H9 (cell line): ENCODE data around the gene ADAMTS2. TPM values are rescaled to one million over a fixed set of nuclear protein-coding genes. Genes with fewer than 3 reads are reported as not detected.

Experiments used
- DNase-seq: peaks from one replicate; pipeline ENCODE4 v3.0.0-alpha.2; 2017
- H2AFZ ChIP-seq: one replicate; pipeline ENCODE4 v1.6.1; 2013; ENCODE audit warnings: mild to moderate bottlenecking, low read length, control low read depth, moderate library complexity
- H2AK5ac ChIP-seq: 2 replicates; pipeline ENCODE4 v1.6.1; 2013; ENCODE audit warnings: low read length, control low read depth, mixed read lengths; ENCODE audit not compliant: insufficient read length
- H2BK120ac ChIP-seq: one replicate; pipeline ENCODE4 v1.6.1; 2013; ENCODE audit warnings: low read depth, mild to moderate bottlenecking, low read length, control low read depth, inconsistent platforms; ENCODE audit not compliant: poor library complexity, severe bottlenecking
- H2BK12ac ChIP-seq: 2 replicates; pipeline ENCODE4 v1.6.1; 2013; ENCODE audit warnings: low read length, control low read depth, mixed read lengths, low read depth; ENCODE audit not compliant: insufficient read length
- H2BK15ac ChIP-seq: 2 replicates; pipeline ENCODE4 v1.6.1; 2013; ENCODE audit warnings: low read depth, low read length, control low read depth
- H2BK20ac ChIP-seq: one replicate; pipeline ENCODE4 v1.6.1; 2013; ENCODE audit warnings: low read depth, mild to moderate bottlenecking, low read length, control low read depth, inconsistent platforms; ENCODE audit not compliant: poor library complexity, severe bottlenecking
- H2BK5ac ChIP-seq: 2 replicates; pipeline ENCODE4 v1.6.1; 2013; ENCODE audit warnings: low read length, control low read depth, mixed read lengths; ENCODE audit not compliant: insufficient read length
- H3K14ac ChIP-seq: 2 replicates; pipeline ENCODE4 v1.6.1; 2013; ENCODE audit warnings: low read length, control low read depth; ENCODE audit not compliant: insufficient read depth
- H3K18ac ChIP-seq: 2 replicates; pipeline ENCODE4 v1.6.1; 2013; ENCODE audit warnings: low read depth, mild to moderate bottlenecking, mixed read lengths, low read length, control low read depth; ENCODE audit not compliant: insufficient read length
- H3K23ac ChIP-seq: 2 replicates; pipeline ENCODE4 v1.6.1; 2013; ENCODE audit warnings: low read length, control low read depth, mixed read lengths, low read depth; ENCODE audit not compliant: insufficient read length
- H3K23me2 ChIP-seq: 2 replicates; pipeline ENCODE4 v1.6.1; 2013; ENCODE audit warnings: low read depth, mild to moderate bottlenecking, mixed read lengths, low read length, control low read depth; ENCODE audit not compliant: insufficient read length, poor library complexity, severe bottlenecking
- H3K27ac ChIP-seq: 2 replicates; pipeline ENCODE4 v1.5.1; 2013; ENCODE audit warnings: low read length, control low read depth, mixed read lengths, low read depth; ENCODE audit not compliant: insufficient read length
- H3K27me3 ChIP-seq: 2 replicates; pipeline ENCODE4 v1.6.1; 2013; ENCODE audit warnings: low read length, control low read depth, inconsistent platforms; ENCODE audit not compliant: insufficient read depth
- H3K4ac ChIP-seq: 2 replicates; pipeline ENCODE4 v1.6.1; 2013; ENCODE audit warnings: low read depth, mild to moderate bottlenecking, control low read depth, inconsistent platforms, low read length, moderate library complexity
- H3K4me1 ChIP-seq: 2 replicates; pipeline ENCODE4 v1.6.1; 2013; ENCODE audit warnings: low read length, control low read depth, inconsistent platforms; ENCODE audit not compliant: insufficient read depth
- H3K4me2 ChIP-seq: 2 replicates; pipeline ENCODE4 v1.6.1; 2013; ENCODE audit warnings: low read length, control low read depth, mixed read lengths; ENCODE audit not compliant: insufficient read length, insufficient read depth
- H3K56ac ChIP-seq: 2 replicates; pipeline ENCODE4 v1.6.1; 2013; ENCODE audit warnings: low read depth, mild to moderate bottlenecking, mixed read lengths, low read length, control low read depth; ENCODE audit not compliant: insufficient read length
- H3K79me1 ChIP-seq: 2 replicates; pipeline ENCODE4 v1.6.1; 2013; ENCODE audit warnings: low read depth, mild to moderate bottlenecking, moderate library complexity, low read length, control low read depth, inconsistent platforms; ENCODE audit not compliant: insufficient read depth, poor library complexity, severe bottlenecking
- H3K79me2 ChIP-seq: 2 replicates; pipeline ENCODE4 v1.6.1; 2013; ENCODE audit warnings: low read length, control low read depth, inconsistent platforms; ENCODE audit not compliant: insufficient read depth
- H3K9ac ChIP-seq: 2 replicates; pipeline ENCODE4 v1.6.1; 2013; ENCODE audit warnings: low read length, control low read depth, mixed read lengths; ENCODE audit not compliant: insufficient read length; ENCODE audit errors: extremely low read depth
- H3K9me3 ChIP-seq: one replicate; pipeline ENCODE4 v1.6.1; 2013; ENCODE audit warnings: low read depth, low read length, inconsistent platforms; ENCODE audit not compliant: control insufficient read depth
- H3T11ph ChIP-seq: one replicate; pipeline ENCODE4 v1.6.1; 2013; ENCODE audit warnings: mild to moderate bottlenecking, low read length, control low read depth, inconsistent platforms
- H4K20me1 ChIP-seq: one replicate; pipeline ENCODE4 v1.6.1; 2013; ENCODE audit not compliant: control insufficient read depth, insufficient read length, insufficient read depth
- H4K5ac ChIP-seq: 2 replicates; pipeline ENCODE4 v1.6.1; 2013; ENCODE audit warnings: low read depth, mild to moderate bottlenecking, mixed read lengths, low read length, control low read depth; ENCODE audit not compliant: insufficient read length
- H4K8ac ChIP-seq: replicated peaks from 2 replicates; pipeline ENCODE4 v1.6.1; 2013; ENCODE audit warnings: low read length, control low read depth, mixed read lengths, low read depth; ENCODE audit not compliant: insufficient read length
- H4K91ac ChIP-seq: 2 replicates; pipeline ENCODE4 v1.6.1; 2013; ENCODE audit warnings: low read depth, mild to moderate bottlenecking, moderate library complexity, mixed read lengths, low read length, control low read depth; ENCODE audit not compliant: insufficient read length
- H3K27ac Mint-ChIP-seq, 3 experiments: 2 replicates in 2 of 3; 3 replicates in 1 of 3; pipeline ENCODE4 v1.8.0; 2020 to 2021; ENCODE audit warnings: mixed read lengths in 3 of 3, mild to moderate bottlenecking in 1 of 3, moderate library complexity in 1 of 3
- H3K27me3 Mint-ChIP-seq: 2 replicates; pipeline ENCODE4 v1.8.0; 2021; ENCODE audit warnings: low read depth, mild to moderate bottlenecking, moderate library complexity, mixed read lengths
- H3K36me3 Mint-ChIP-seq, 3 experiments: 2 replicates in 2 of 3; 3 replicates in 1 of 3; pipeline ENCODE4 v1.8.0; 2020 to 2021; ENCODE audit warnings: low read depth in 3 of 3, mixed read lengths in 3 of 3; ENCODE audit not compliant: insufficient read depth in 1 of 3
- H3K4me1 Mint-ChIP-seq, 2 experiments: 2 replicates each; pipeline ENCODE4 v1.8.0; 2020; ENCODE audit warnings: mixed read lengths in 2 of 2
- H3K4me3 Mint-ChIP-seq, 2 experiments: 2 replicates in 1 of 2; 3 replicates in 1 of 2; pipeline ENCODE4 v1.8.0; 2020 to 2021; ENCODE audit warnings: mild to moderate bottlenecking in 2 of 2, mixed read lengths in 2 of 2, moderate library complexity in 1 of 2
- H3K9me3 Mint-ChIP-seq, 2 experiments: 2 replicates in 1 of 2; 3 replicates in 1 of 2; pipeline ENCODE4 v1.8.0; 2020; ENCODE audit warnings: mild to moderate bottlenecking in 2 of 2, mixed read lengths in 2 of 2, moderate library complexity in 1 of 2
- CTCF ChIP-seq: fragments of 200-600 bp; sonication (generic); conservative IDR thresholded peaks from 3 replicates; pipeline ENCODE4 v1.8.0; 2021; ENCODE audit warnings: antibody characterized with exemption, mild to moderate bottlenecking
- WGBS: extraction: QIAGEN DNeasy Blood & Tissue Kit; methylation state at CpG from one replicate; pipeline ENCODE4 v1.1.7; 2013; ENCODE audit warnings: missing lambda C conversion rate, low lambda C conversion rate, mixed read lengths; ENCODE audit not compliant: insufficient read length; ENCODE audit errors: extremely low coverage; 5-methylcytosine and 5-hydroxymethylcytosine counted together
- total RNA-seq: library from RNA; stranded (reverse); gene quantifications from 2 replicates; pipeline ENCODE4 v1.2.1, GENCODE V29; 2021

The ADAMTS2 gene
- total RNA-seq, 1 experiment from 2014 or later, result 5.4 TPM

- Mint-ChIP-seq H3K27ac (no peak overlapping the region), H3K9me3 (peaks cover 0 to 3% of the 10 kb centered on the region in 2 experiments; a peak in 2 of 5 replicates), H3K36me3 (no peaks in the 10 kb centered on the region), H3K4me1 (peaks cover 5 to 45% of the 10 kb centered on the region in 2 experiments), H3K27me3 (peaks cover 29% of the 10 kb centered on the region), H3K4me3 (no peak overlapping the region)
- Histone ChIP-seq H4K8ac (no peak overlapping the region), H3K27me3 (peaks cover 9% of the 10 kb centered on the region; the same call in 1 of the 2 replicates), H3K23me2 (peaks cover 1% of the 10 kb centered on the region), H3K4ac (no peak overlapping the region), H3K79me1 (no peaks in the 10 kb centered on the region), H2BK20ac (no peak overlapping the region), H2BK15ac (no peak overlapping the region), H3K23ac (no peak overlapping the region), H4K91ac (no peak overlapping the region), H4K20me1 (no peaks in the 10 kb centered on the region), H2AFZ (no peak overlapping the region), H3K4me1 (no peaks in the 10 kb centered on the region; the same call in 1 of the 2 replicates), H2BK12ac (no peak overlapping the region), H3K14ac (no peak overlapping the region), H3K9ac (no peak overlapping the region), H4K5ac (no peak overlapping the region), H2BK5ac (no peak overlapping the region), H3K79me2 (no peaks in the 10 kb centered on the region), H3K9me3 (no peaks in the 10 kb centered on the region), H3K56ac (no peak overlapping the region), H2BK120ac (no peak overlapping the region), H3T11ph (no peak overlapping the region), H3K18ac (no peak overlapping the region), H2AK5ac (no peak overlapping the region), H3K27ac (no peak overlapping the region), H3K4me2 (no peak overlapping the region)
- TF ChIP-seq CTCF, result no peak
- no peak for DNase-seq
- WGBS, result no CpG with 5 or more reads among the region's 8 CpGs
Measured at GRCh38 chr5:179331591-179332375, 13.5 kb downstream of the ADAMTS2 start.
